OCI-LY1 (cell line): Measurements from ENCODE around the gene TMEM131.

Experiments used
- H2AFZ ChIP-seq: fragments of 200-600 bp; sonication (generic), shearing (Covaris generic); 2 replicates; pipeline ENCODE4 v1.6.0; 2014; ENCODE audit warnings: antibody characterized with exemption, mild to moderate bottlenecking, low read length
- H3F3A ChIP-seq: fragments of 200-600 bp; sonication (generic), shearing (Covaris generic); 2 replicates; pipeline ENCODE4 v1.6.0; 2014; ENCODE audit warnings: mild to moderate bottlenecking, antibody characterized with exemption, low read length, moderate library complexity; ENCODE audit not compliant: insufficient read depth
- H3K27ac ChIP-seq: fragments of 200-600 bp; sonication (generic); 2 replicates; pipeline ENCODE4 v1.5.1; 2014; ENCODE audit warnings: low read length, mixed run types, mild to moderate bottlenecking, low read depth; ENCODE audit not compliant: poor library complexity, severe bottlenecking
- H3K27me3 ChIP-seq: fragments of 200-600 bp; sonication (generic); 2 replicates; pipeline ENCODE4 v1.6.0; 2014; ENCODE audit warnings: antibody characterized with exemption, mild to moderate bottlenecking, low read length, moderate library complexity; ENCODE audit not compliant: insufficient read depth
- H3K36me3 ChIP-seq: fragments of 200-600 bp; sonication (generic); 2 replicates; pipeline ENCODE4 v1.6.1; 2014; ENCODE audit warnings: mild to moderate bottlenecking, antibody characterized with exemption, low read length, moderate library complexity, mixed read lengths; ENCODE audit not compliant: insufficient read depth
- H3K4me1 ChIP-seq: fragments of 200-600 bp; sonication (generic); 2 replicates; pipeline ENCODE4 v1.5.1; 2014; ENCODE audit warnings: mild to moderate bottlenecking, low read length, moderate library complexity; ENCODE audit not compliant: insufficient read depth, severe bottlenecking
- H3K4me2 ChIP-seq: fragments of 200-600 bp; sonication (generic), shearing (Covaris generic); 2 replicates; pipeline ENCODE4 v1.6.1; 2014; ENCODE audit warnings: low read length
- H3K4me3 ChIP-seq: fragments of 200-600 bp; sonication (generic); 2 replicates; pipeline ENCODE4 v1.5.1; 2014; ENCODE audit warnings: low read length, low read depth, mild to moderate bottlenecking, mixed read lengths; ENCODE audit not compliant: poor library complexity, severe bottlenecking
- H3K79me2 ChIP-seq: fragments of 200-600 bp; shearing (Covaris generic); 2 replicates; pipeline ENCODE4 v1.6.1; 2016; ENCODE audit warnings: mixed run types, low read length, mixed read lengths; ENCODE audit not compliant: insufficient read depth
- H3K9ac ChIP-seq: fragments of 200-600 bp; sonication (generic), shearing (Covaris generic); 2 replicates; pipeline ENCODE4 v1.6.1; 2014; ENCODE audit warnings: mild to moderate bottlenecking, low read length, mixed read lengths
- H3K9me2 ChIP-seq: fragments of 200-600 bp; sonication (generic), shearing (Covaris generic); 2 replicates; pipeline ENCODE4 v1.6.1; 2014; ENCODE audit warnings: low read depth, mild to moderate bottlenecking, low read length, mixed read lengths
- H3K9me3 ChIP-seq: fragments of 200-600 bp; shearing (Covaris generic); 2 replicates; pipeline ENCODE4 v1.6.1; 2014; ENCODE audit warnings: low read length, mixed read lengths
- H4K20me1 ChIP-seq: fragments of 200-600 bp; sonication (generic), shearing (Covaris generic); 2 replicates; pipeline ENCODE4 v1.6.0; 2016; ENCODE audit warnings: mild to moderate bottlenecking, low read length; ENCODE audit not compliant: insufficient read depth
- CTCF ChIP-seq: fragments of 200-600 bp; sonication (generic), shearing (Covaris generic); IDR thresholded peaks from 2 replicates; pipeline ENCODE4 v1.5.1; 2017; ENCODE audit warnings: mild to moderate bottlenecking, antibody characterized with exemption, low read length, moderate library complexity, mixed read lengths
- EZH2 ChIP-seq: fragments of 200-600 bp; sonication (generic), shearing (Covaris generic); IDR thresholded peaks from 2 replicates; pipeline ENCODE4 v1.8.0; 2017; ENCODE audit warnings: borderline replicate concordance, mixed run types, mild to moderate bottlenecking, antibody characterized with exemption, low read length, moderate library complexity, mixed read lengths

Gene TMEM131

GRCh38 chr2:97727296-97727695 is 268.5 kb downstream of the TMEM131 start:
- H3F3A ChIP-seq = no peaks in the 10 kb centered on the region
- TF ChIP-seq EZH2 = no peak
- TF ChIP-seq CTCF = no peak
- H3K27me3 ChIP-seq = no peaks in the 10 kb centered on the region; the same call in 1 of the 2 replicates
- no peaks in the 10 kb centered on the region for H4K20me1 ChIP-seq
- H3K27ac ChIP-seq = no peak overlapping the region
- H3K79me2 ChIP-seq = no peaks in the 10 kb centered on the region
- no peaks in the 10 kb centered on the region for H3K9me2 ChIP-seq
- no peaks in the 10 kb centered on the region for H3K4me1 ChIP-seq
- no peak overlapping the region for H3K9ac ChIP-seq
- no peak overlapping the region for H3K4me3 ChIP-seq
- H3K4me2 ChIP-seq = no peak overlapping the region
- H3K36me3 ChIP-seq = no peaks in the 10 kb centered on the region; the same call in 1 of the 2 replicates
- 0 out of 2 replicates have a peak, but pooled peaks cover 2% of the 10 kb centered on the region for H3K9me3 ChIP-seq
- H2AFZ ChIP-seq = no peak overlapping the region

GRCh38 chr2:97726261-97727064 is 269.3 kb downstream of the TMEM131 start:
- no peak overlapping the region for H3K4me3 ChIP-seq

GRCh38 chr2:97724946-97725688 is 270.6 kb downstream of the TMEM131 start:
- H3K9me3 ChIP-seq = no peaks in the 10 kb centered on the region
- no peak overlapping the region for H2AFZ ChIP-seq
- no peak overlapping the region for H3K27ac ChIP-seq
- no peak overlapping the region for H3K4me2 ChIP-seq
- no peak overlapping the region for H3K4me3 ChIP-seq
- H3K27me3 ChIP-seq = no peaks in the 10 kb centered on the region; the same call in 1 of the 2 replicates
- H3K36me3 ChIP-seq = no peaks in the 10 kb centered on the region; the same call in 1 of the 2 replicates
- no peak for TF ChIP-seq CTCF
- TF ChIP-seq EZH2 = no peak
- no peaks in the 10 kb centered on the region for H3F3A ChIP-seq
- no peak overlapping the region for H3K9ac ChIP-seq
- H3K79me2 ChIP-seq = no peaks in the 10 kb centered on the region
- no peaks in the 10 kb centered on the region for H3K9me2 ChIP-seq
- no peaks in the 10 kb centered on the region for H4K20me1 ChIP-seq
- H3K4me1 ChIP-seq = no peaks in the 10 kb centered on the region

More at GRCh38 chr2:97726261-97727064, 269.3 kb downstream of the TMEM131 start:
- no peaks in the 10 kb centered on the region; the same call in 1 of the 2 replicates for H3K36me3 ChIP-seq
- 0 out of 2 replicates have a peak, but pooled peaks cover 2% of the 10 kb centered on the region for H3K9me3 ChIP-seq
- no peaks in the 10 kb centered on the region for H3K9me2 ChIP-seq
- TF ChIP-seq EZH2 (no peak), CTCF (no peak)
- no peaks in the 10 kb centered on the region for H3K4me1 ChIP-seq
- no peak overlapping the region for H3K9ac ChIP-seq
- H4K20me1 ChIP-seq = no peaks in the 10 kb centered on the region
- H2AFZ ChIP-seq = no peak overlapping the region
- no peaks in the 10 kb centered on the region for H3K79me2 ChIP-seq
- no peaks in the 10 kb centered on the region for H3F3A ChIP-seq
- no peak overlapping the region for H3K4me2 ChIP-seq
- H3K27ac ChIP-seq = no peak overlapping the region
- H3K27me3 ChIP-seq = no peaks in the 10 kb centered on the region; the same call in 1 of the 2 replicates
